SH-SY5Y (cell line): ENCODE results near the gene APOA5.

ENCODE experiments used
- GATA2 ChIP-seq: IDR thresholded peaks from 2 replicates; pipeline ENCODE4 v1.6.1; 2011; ENCODE audit warnings: mild to moderate bottlenecking, low read depth, low read length
- GATA3 ChIP-seq: IDR thresholded peaks from 2 replicates; pipeline ENCODE4 v1.6.1; 2011; ENCODE audit warnings: low read depth, mild to moderate bottlenecking, low read length, moderate library complexity

DNA sequence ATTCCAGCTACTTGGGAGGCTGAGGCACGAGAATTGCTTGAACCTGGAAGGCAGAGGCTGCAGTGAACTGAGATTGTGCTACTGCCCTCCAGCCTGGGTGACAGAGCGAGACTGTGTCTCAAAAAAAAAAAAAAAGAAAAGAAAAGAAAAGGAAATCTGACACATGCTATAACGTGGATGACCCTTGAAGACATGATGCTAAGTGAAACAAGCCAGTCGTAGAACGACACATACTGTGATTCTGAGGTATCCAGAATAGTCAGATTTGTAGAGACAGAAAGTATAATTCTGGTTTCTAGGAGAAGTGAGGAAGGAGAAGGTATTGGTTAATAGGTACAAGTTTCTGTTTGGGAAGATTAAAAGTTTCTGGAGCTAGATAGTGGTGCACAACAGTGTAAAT lies 6.7 kb upstream of the APOA5 start:
- TF ChIP-seq GATA2 = no peak
- no peak for TF ChIP-seq GATA3
